Aorta (tissue), 5 donors: ENCODE results near the gene STAP1. TPM values are rescaled to one million over a fixed set of nuclear protein-coding genes. Genes with fewer than 3 reads are reported as not detected.
"Not testable (repeated sequence)": the region's sequence is repeated elsewhere in the genome, so short reads cannot be mapped to it uniquely, and the experiment has no call there.

Experiments used
- ATAC-seq: fragments of 200-7000 bp; cut with Tn5 transposase; one replicate; pipeline ENCODE4 v1.9.1; 2022; ENCODE audit warnings: moderate library complexity; ENCODE audit not compliant: low FRiP score
- DNase-seq, 2 donors: peaks; one replicate each; pipeline ENCODE4 v3.0.0-alpha.2; 2020
- H3K27ac ChIP-seq, 2 donors: one replicate each; pipeline ENCODE4 v1.5.1; 2013; ENCODE audit warnings: low read length in 2 of 2, mild to moderate bottlenecking in 2 of 2, moderate library complexity in 2 of 2, control low read depth in 1 of 2, inconsistent platforms in 1 of 2, low read depth in 1 of 2
- H3K27me3 ChIP-seq, 2 donors: one replicate each; pipeline ENCODE4 v1.6.1; 2013; ENCODE audit warnings: control low read depth in 1 of 2, low read length in 1 of 2, mild to moderate bottlenecking in 1 of 2, moderate library complexity in 1 of 2; ENCODE audit not compliant: insufficient read depth in 2 of 2, control insufficient read depth in 1 of 2
- H3K36me3 ChIP-seq, 2 donors: one replicate each; pipeline ENCODE4 v1.6.1; 2013; ENCODE audit warnings: control low read depth in 1 of 2, low read length in 1 of 2, mild to moderate bottlenecking in 1 of 2; ENCODE audit not compliant: insufficient read depth in 2 of 2, control insufficient read depth in 1 of 2
- H3K4me1 ChIP-seq, 2 donors: one replicate each; pipeline ENCODE4 v1.6.1; 2013; ENCODE audit warnings: low read length in 2 of 2, control low read depth in 1 of 2, mild to moderate bottlenecking in 1 of 2, moderate library complexity in 1 of 2; ENCODE audit not compliant: insufficient read depth in 2 of 2, control insufficient read depth in 1 of 2
- H3K4me3 ChIP-seq, 2 donors: one replicate each; pipeline ENCODE4 v1.5.1; 2013; ENCODE audit warnings: low read length in 2 of 2, control low read depth in 1 of 2, mild to moderate bottlenecking in 1 of 2
- H3K9me3 ChIP-seq: one replicate; pipeline ENCODE4 v1.6.1; 2013; ENCODE audit warnings: mild to moderate bottlenecking, low read length; ENCODE audit not compliant: control insufficient read depth
- WGBS, 2 donors: extraction: QIAGEN DNeasy Blood & Tissue Kit; methylation state at CpG; one replicate each; pipeline ENCODE4 v1.1.7; 2013; 5-methylcytosine and 5-hydroxymethylcytosine counted together
- intact Hi-C, 2 donors: fragments of 100-400 bp; cut with DNase I; formaldehyde crosslinking; loops; one replicate each; pipeline versions ENCODE4 v1.14.2 to v1.15.0; 2022
- long read RNA-seq, 2 donors: library from polyadenylated mRNA; unstranded; transcript quantifications; one replicate each; pipeline ENCODE4 v2.0.0, GENCODE V29; 2020 to 2021
- polyA plus RNA-seq, 2 donors: library from polyadenylated mRNA; stranded (reverse); fragments of 200-250 nt; gene quantifications; one replicate each; pipeline ENCODE4 v1.2.3, GENCODE V29; 2013
- total RNA-seq, 2 donors: library from RNA; stranded (reverse); fragmentation: NEBNext Ultra II Directional; extraction: Animal tissue kit (Norgen Biotek cat#: 25700); gene quantifications; one replicate each; pipeline ENCODE4 v1.2.1, GENCODE V29; 2021
- donor health status: healthy with polysubstance abuse.
- donor health status: Bipolar disorder and iron deficiency.
- donor health status: DM: no; HTN: no; CAD: no.
- donor health status: DM: no; HTN: no; CAD: no.
- donor health status: DM: yes; HTN: yes; CAD: no.

Gene STAP1, protein sequence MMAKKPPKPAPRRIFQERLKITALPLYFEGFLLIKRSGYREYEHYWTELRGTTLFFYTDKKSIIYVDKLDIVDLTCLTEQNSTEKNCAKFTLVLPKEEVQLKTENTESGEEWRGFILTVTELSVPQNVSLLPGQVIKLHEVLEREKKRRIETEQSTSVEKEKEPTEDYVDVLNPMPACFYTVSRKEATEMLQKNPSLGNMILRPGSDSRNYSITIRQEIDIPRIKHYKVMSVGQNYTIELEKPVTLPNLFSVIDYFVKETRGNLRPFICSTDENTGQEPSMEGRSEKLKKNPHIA
- total RNA-seq (under 1 TPM; 0.33 to 0.88 TPM), polyA plus RNA-seq (not detected)
- long read RNA-seq, donor 1, partial matches to known transcripts, result 0 of 3 reads
- long read RNA-seq, donor 1, other reads (novel, unspliced or antisense), result 0 of 3 reads
- long read RNA-seq, donor 2, result 0 reads

- Histone ChIP-seq H3K4me1 (no peaks in the 10 kb centered on the region), H3K36me3 (no peaks in the 10 kb centered on the region), H3K27ac (no peak within 1 kb of the TSS), H3K27me3 (no peaks in the 10 kb centered on the region), H3K9me3 (no peaks in the 10 kb centered on the region), H3K4me3 (no peak within 1 kb of the TSS)
- intact Hi-C loops, result no loop called here
- 87 to 89% methylated on average over 4 of the region's 4 CpGs for WGBS, 2 donors
- DNase-seq, result no peak
- ATAC-seq, result no peak
Measured at GRCh38 chr4:67558493-67558892, at the start of gene STAP1. Gene STAP1, plus strand, starts transcription at chr4:67558727. Its CDS starts 83 bp downstream, at chr4:67558810.

- Histone ChIP-seq H3K4me1 (no peaks in the 10 kb centered on the region), H3K36me3 (peaks cover 0 to 4% of the 10 kb centered on the region in 2 donors), H3K27ac (no peak overlapping the region), H3K4me3 (no peak overlapping the region), H3K9me3 (no peaks in the 10 kb centered on the region), H3K27me3 (no peaks in the 10 kb centered on the region)
- ATAC-seq, result no peak
- DNase-seq, result no peak
- WGBS, 2 donors, result 88 to 89% methylated on average over 3 of the region's 3 CpGs
- intact Hi-C loops, result no loop called here
Measured at GRCh38 chr4:67512501-67512900, 46.0 kb upstream of the STAP1 start.

DNA sequence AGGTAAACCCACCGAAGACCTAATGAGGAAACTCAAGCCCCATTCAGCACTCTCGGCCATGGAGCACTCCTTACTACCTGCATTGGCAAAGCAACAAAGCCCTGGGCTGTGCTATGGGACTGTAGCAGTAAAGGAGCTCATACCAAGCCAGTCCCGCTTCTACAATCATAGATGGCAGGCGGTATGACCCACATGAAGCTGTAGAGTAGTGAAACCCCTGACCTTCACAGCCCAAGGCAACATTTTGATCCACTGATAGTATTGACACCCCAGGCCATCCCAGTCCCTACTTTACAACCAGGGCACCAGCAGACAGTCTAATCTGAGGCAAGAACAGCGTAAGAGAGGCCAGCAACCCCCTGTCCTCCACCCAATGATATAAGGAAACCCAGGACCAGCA is 38.4 kb upstream of the STAP1 start:
- ATAC-seq (no peak), DNase-seq (no peak)
- intact Hi-C loops, result no loop called here
- 94 to 98% methylated on average over 5 of the region's 5 CpGs for WGBS, 2 donors
- Histone ChIP-seq H3K4me3 (no peak overlapping the region), H3K27ac (no peak overlapping the region), H3K27me3 (no peaks in the 10 kb centered on the region), H3K36me3 (no peaks in the 10 kb centered on the region), H3K4me1 (no peaks in the 10 kb centered on the region), H3K9me3 (no peaks in the 10 kb centered on the region)

GRCh38 chr4:67521506-67521905 is 37.0 kb upstream of the STAP1 start:
- Histone ChIP-seq H3K27ac (no peak overlapping the region), H3K4me3 (no peak overlapping the region), H3K27me3 (no peaks in the 10 kb centered on the region), H3K36me3 (no peaks in the 10 kb centered on the region), H3K9me3 (no peaks in the 10 kb centered on the region), H3K4me1 (no peaks in the 10 kb centered on the region)
- intact Hi-C loops, result no loop called here
- 96 to 97% methylated on average over 1 of the region's 1 CpG for WGBS, 2 donors
- ATAC-seq, result no peak
- DNase-seq, result no peak

DNA sequence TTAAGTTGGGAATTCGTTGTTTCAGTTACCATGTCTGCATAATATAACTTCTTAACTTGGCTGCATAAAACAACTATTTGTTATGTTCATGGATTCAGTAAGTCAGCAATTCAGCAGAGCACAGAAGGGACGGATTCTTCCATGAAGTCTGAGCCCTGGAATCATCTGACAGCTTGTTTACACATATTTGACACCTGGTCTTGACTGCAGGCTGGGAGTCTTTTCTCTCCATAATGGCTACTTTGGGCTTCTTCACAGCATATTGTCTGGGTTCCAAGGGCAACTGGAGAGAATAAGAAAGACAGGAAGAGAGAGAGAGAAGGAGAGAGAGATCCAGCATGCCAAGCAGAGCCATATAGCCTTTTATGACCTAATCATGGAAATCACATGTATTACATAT is 36.3 kb upstream of the STAP1 start:
- no peak overlapping the region for H3K27ac ChIP-seq
- H3K36me3 ChIP-seq, result no peaks in the 10 kb centered on the region
- ATAC-seq, result no peak
- H3K4me3 ChIP-seq, result no peak overlapping the region
- 72 to 79% methylated on average over 2 of the region's 2 CpGs for WGBS, 2 donors
- H3K27me3 ChIP-seq, result no peaks in the 10 kb centered on the region
- intact Hi-C loops, result no loop called here
- no peak for DNase-seq
- no peaks in the 10 kb centered on the region for H3K4me1 ChIP-seq
- H3K9me3 ChIP-seq, result no peaks in the 10 kb centered on the region

- ATAC-seq (no peak), DNase-seq (no peak)
- no peaks in the 10 kb centered on the region for H3K9me3 ChIP-seq
- H3K4me3 ChIP-seq, result no peak overlapping the region
- H3K36me3 ChIP-seq, result no peaks in the 10 kb centered on the region
- intact Hi-C loops, result no loop called here
- H3K27ac ChIP-seq, result no peak overlapping the region
- H3K4me1 ChIP-seq, result no peaks in the 10 kb centered on the region
- 92 to 94% methylated on average over 10 of the region's 10 CpGs for WGBS, 2 donors
- H3K27me3 ChIP-seq, result no peaks in the 10 kb centered on the region
Measured at GRCh38 chr4:67522851-67523671, 35.5 kb upstream of the STAP1 start.

GRCh38 chr4:67524140-67524539 is 34.4 kb upstream of the STAP1 start:
- H3K36me3 ChIP-seq, ATAC-seq, H3K4me1 ChIP-seq, DNase-seq, H3K4me3 ChIP-seq, H3K27ac ChIP-seq, H3K27me3 ChIP-seq, H3K9me3 ChIP-seq, intact Hi-C loops: not testable (repeated sequence)
- WGBS, 2 donors, result 84 to 88% methylated on average over 3 of the region's 3 CpGs

- H3K27ac ChIP-seq, result no peak overlapping the region
- ATAC-seq (no peak), DNase-seq (no peak)
- no peaks in the 10 kb centered on the region for H3K9me3 ChIP-seq
- no peaks in the 10 kb centered on the region for H3K27me3 ChIP-seq
- intact Hi-C loops, result no loop called here
- H3K4me1 ChIP-seq, result no peaks in the 10 kb centered on the region
- H3K4me3 ChIP-seq, result no peak overlapping the region
- 73 to 84% methylated on average over 4 of the region's 4 CpGs for WGBS, 2 donors
- H3K36me3 ChIP-seq, result peaks cover 4 to 5% of the 10 kb centered on the region in 2 donors
Measured at GRCh38 chr4:67531379-67531962, 27.1 kb upstream of the STAP1 start.
